ENCODE measurements around the gene RBM47. TPM values are rescaled to one million over a fixed set of nuclear protein-coding genes. Genes with fewer than 3 reads are reported as not detected.

The RBM47 gene
- polyA plus RNA-seq, 1 donor from 2014 or later: 1.7 TPM

DNA sequence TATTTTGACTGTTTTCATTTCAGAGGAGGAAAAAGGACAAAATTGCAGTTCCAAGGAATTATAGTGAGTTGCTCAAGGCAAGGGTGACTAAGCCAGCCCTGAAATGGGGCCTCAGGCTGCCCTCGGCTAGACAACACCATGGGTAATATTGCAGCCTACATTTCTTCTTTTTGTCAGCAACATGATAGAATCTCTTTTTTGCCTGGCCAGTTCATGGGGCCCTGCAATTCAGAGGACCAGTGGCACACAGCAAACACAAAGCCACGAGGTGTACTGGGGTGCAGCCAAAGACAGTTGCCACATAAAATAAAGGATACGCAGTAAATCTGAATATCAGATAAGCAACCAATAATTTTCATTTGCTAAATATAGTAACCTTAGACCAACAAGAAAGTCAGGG is 41.8 kb downstream of the RBM47 start:
- Histone ChIP-seq H3K27ac (ENCODE audit: low read length) (no peak overlapping the region), H3K9me3 (ENCODE audit: low read length) (no peaks in the 10 kb centered on the region), H3K4me3 (ENCODE audit: low read length) (no peak overlapping the region), H3K27me3 (ENCODE audit: insufficient read depth, low read depth, low read length) (no peaks in the 10 kb centered on the region), H2AFZ (ENCODE audit: low read depth, low read length) (no peak overlapping the region), H3K9ac (ENCODE audit: low read length) (no peak overlapping the region), H4K20me1 (ENCODE audit: insufficient read depth) (no peaks in the 10 kb centered on the region), H3K36me3 (ENCODE audit: insufficient read depth, low read length) (no peaks in the 10 kb centered on the region), H3K9me2 (ENCODE audit: insufficient read depth, low read length) (no peaks in the 10 kb centered on the region), H3K79me2 (replicated peaks; ENCODE audit: insufficient read depth, low read length) (no peaks in the 10 kb centered on the region), H3K4me2 (ENCODE audit: low read length) (no peak overlapping the region), H3F3A (ENCODE audit: insufficient read depth, low read length, poor library complexity, severe bottlenecking) (no peaks in the 10 kb centered on the region)
- no peak for TF ChIP-seq RAD21 (conservative IDR thresholded peaks at IDR 0.05)
- no peak for TF ChIP-seq MXI1 (conservative IDR thresholded peaks at IDR 0.05; ENCODE audit: poor library complexity, severe bottlenecking)
- TF ChIP-seq EP300 (conservative IDR thresholded peaks at IDR 0.05; ENCODE audit: poor library complexity, severe bottlenecking): no peak
- TF ChIP-seq, protein P1, sequence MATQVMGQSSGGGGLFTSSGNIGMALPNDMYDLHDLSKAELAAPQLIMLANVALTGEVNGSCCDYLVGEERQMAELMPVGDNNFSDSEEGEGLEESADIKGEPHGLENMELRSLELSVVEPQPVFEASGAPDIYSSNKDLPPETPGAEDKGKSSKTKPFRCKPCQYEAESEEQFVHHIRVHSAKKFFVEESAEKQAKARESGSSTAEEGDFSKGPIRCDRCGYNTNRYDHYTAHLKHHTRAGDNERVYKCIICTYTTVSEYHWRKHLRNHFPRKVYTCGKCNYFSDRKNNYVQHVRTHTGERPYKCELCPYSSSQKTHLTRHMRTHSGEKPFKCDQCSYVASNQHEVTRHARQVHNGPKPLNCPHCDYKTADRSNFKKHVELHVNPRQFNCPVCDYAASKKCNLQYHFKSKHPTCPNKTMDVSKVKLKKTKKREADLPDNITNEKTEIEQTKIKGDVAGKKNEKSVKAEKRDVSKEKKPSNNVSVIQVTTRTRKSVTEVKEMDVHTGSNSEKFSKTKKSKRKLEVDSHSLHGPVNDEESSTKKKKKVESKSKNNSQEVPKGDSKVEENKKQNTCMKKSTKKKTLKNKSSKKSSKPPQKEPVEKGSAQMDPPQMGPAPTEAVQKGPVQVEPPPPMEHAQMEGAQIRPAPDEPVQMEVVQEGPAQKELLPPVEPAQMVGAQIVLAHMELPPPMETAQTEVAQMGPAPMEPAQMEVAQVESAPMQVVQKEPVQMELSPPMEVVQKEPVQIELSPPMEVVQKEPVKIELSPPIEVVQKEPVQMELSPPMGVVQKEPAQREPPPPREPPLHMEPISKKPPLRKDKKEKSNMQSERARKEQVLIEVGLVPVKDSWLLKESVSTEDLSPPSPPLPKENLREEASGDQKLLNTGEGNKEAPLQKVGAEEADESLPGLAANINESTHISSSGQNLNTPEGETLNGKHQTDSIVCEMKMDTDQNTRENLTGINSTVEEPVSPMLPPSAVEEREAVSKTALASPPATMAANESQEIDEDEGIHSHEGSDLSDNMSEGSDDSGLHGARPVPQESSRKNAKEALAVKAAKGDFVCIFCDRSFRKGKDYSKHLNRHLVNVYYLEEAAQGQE (IDR thresholded peaks at IDR 0.05; ENCODE audit: borderline replicate concordance): no peak
- TF ChIP-seq SMC3 (conservative IDR thresholded peaks at IDR 0.05; ENCODE audit: poor library complexity): no peak
- TF ChIP-seq POLR2AphosphoS5 (IDR thresholded peaks at IDR 0.05): no peak
- TF ChIP-seq, protein P2, sequence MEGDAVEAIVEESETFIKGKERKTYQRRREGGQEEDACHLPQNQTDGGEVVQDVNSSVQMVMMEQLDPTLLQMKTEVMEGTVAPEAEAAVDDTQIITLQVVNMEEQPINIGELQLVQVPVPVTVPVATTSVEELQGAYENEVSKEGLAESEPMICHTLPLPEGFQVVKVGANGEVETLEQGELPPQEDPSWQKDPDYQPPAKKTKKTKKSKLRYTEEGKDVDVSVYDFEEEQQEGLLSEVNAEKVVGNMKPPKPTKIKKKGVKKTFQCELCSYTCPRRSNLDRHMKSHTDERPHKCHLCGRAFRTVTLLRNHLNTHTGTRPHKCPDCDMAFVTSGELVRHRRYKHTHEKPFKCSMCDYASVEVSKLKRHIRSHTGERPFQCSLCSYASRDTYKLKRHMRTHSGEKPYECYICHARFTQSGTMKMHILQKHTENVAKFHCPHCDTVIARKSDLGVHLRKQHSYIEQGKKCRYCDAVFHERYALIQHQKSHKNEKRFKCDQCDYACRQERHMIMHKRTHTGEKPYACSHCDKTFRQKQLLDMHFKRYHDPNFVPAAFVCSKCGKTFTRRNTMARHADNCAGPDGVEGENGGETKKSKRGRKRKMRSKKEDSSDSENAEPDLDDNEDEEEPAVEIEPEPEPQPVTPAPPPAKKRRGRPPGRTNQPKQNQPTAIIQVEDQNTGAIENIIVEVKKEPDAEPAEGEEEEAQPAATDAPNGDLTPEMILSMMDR (IDR thresholded peaks at IDR 0.05; ENCODE audit: poor library complexity, severe bottlenecking): no peak
- TF ChIP-seq TAF1 (IDR thresholded peaks at IDR 0.05; ENCODE audit: low read depth): no peak
- TF ChIP-seq EZH2 (IDR thresholded peaks at IDR 0.05; ENCODE audit: borderline replicate concordance, insufficient read depth, low read length, poor library complexity, severe bottlenecking): no peak

DNA sequence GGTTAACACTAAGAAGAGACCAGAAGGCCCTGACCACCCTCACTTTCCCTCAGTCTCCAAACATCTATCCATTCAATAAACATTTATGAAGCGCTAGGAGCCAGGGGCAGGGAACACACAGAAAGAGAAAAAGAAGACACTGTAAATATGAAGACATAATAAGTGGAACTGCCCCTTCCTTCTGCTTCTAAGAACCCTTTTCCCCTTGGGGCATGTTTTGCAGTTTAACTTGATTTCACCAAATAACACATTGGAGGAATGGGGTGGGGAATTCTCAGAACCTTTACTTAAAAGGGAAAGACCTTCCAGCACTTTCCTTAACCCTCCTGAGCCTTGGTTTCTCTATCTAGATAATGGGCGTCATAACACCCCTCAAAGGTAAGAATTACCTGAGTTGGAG is 42.3 kb downstream of the RBM47 start:
- Histone ChIP-seq H2AFZ (ENCODE audit: low read depth, low read length) (no peak overlapping the region), H3K36me3 (ENCODE audit: insufficient read depth, low read length) (no peaks in the 10 kb centered on the region), H3K9me2 (ENCODE audit: insufficient read depth, low read length) (no peaks in the 10 kb centered on the region), H4K20me1 (ENCODE audit: insufficient read depth) (no peaks in the 10 kb centered on the region), H3K4me2 (ENCODE audit: low read length) (no peak overlapping the region), H3K9me3 (ENCODE audit: low read length) (no peaks in the 10 kb centered on the region), H3K9ac (ENCODE audit: low read length) (no peak overlapping the region), H3K27ac (ENCODE audit: low read length) (no peak overlapping the region), H3F3A (ENCODE audit: insufficient read depth, low read length, poor library complexity, severe bottlenecking) (no peaks in the 10 kb centered on the region), H3K79me2 (replicated peaks; ENCODE audit: insufficient read depth, low read length) (no peaks in the 10 kb centered on the region), H3K4me3 (ENCODE audit: low read length) (no peak overlapping the region), H3K27me3 (ENCODE audit: insufficient read depth, low read depth, low read length) (no peaks in the 10 kb centered on the region)
- TF ChIP-seq, protein P2 (IDR thresholded peaks at IDR 0.05; ENCODE audit: poor library complexity, severe bottlenecking): no peak
- TF ChIP-seq, protein P1 (IDR thresholded peaks at IDR 0.05; ENCODE audit: borderline replicate concordance): no peak
- TF ChIP-seq TAF1 (IDR thresholded peaks at IDR 0.05; ENCODE audit: low read depth): no peak
- TF ChIP-seq SMC3 (conservative IDR thresholded peaks at IDR 0.05; ENCODE audit: poor library complexity): no peak
- TF ChIP-seq MXI1 (conservative IDR thresholded peaks at IDR 0.05; ENCODE audit: poor library complexity, severe bottlenecking): no peak
- TF ChIP-seq EZH2 (IDR thresholded peaks at IDR 0.05; ENCODE audit: borderline replicate concordance, insufficient read depth, low read length, poor library complexity, severe bottlenecking): no peak
- TF ChIP-seq EP300 (conservative IDR thresholded peaks at IDR 0.05; ENCODE audit: poor library complexity, severe bottlenecking): no peak
- TF ChIP-seq POLR2AphosphoS5 (IDR thresholded peaks at IDR 0.05): no peak
- no peak for TF ChIP-seq RAD21 (conservative IDR thresholded peaks at IDR 0.05)

Measured in neural cell (in vitro differentiated cells).